Measurements from ENCODE around the gene RABEP1. TPM values are rescaled to one million over a fixed set of nuclear protein-coding genes. Genes with fewer than 3 reads are reported as not detected.

Gene RABEP1
- total RNA-seq, 1 donor from 2014 or later: 46.1 TPM

- Mint-ChIP-seq H3K27ac (ENCODE audit: unreplicated experiment) (no peak overlapping the region), H3K36me3 (ENCODE audit: low read depth) (no peaks in the 10 kb centered on the region), H3K4me1 (ENCODE audit: low read depth) (no peaks in the 10 kb centered on the region), H3K4me3 (ENCODE audit: unreplicated experiment) (no peak overlapping the region), H3K27me3 (ENCODE audit: low read depth) (no peaks in the 10 kb centered on the region), H3K9me3 (ENCODE audit: low read depth) (no peaks in the 10 kb centered on the region)
- no peak for TF ChIP-seq CTCF (IDR thresholded peaks at IDR 0.05)
- no peak for DNase-seq (ENCODE audit: low spot score)
Observed at GRCh38 chr17:5262416-5262991, 19.6 kb upstream of the RABEP1 start.

- Mint-ChIP-seq H3K27me3 (ENCODE audit: low read depth) (no peaks in the 10 kb centered on the region), H3K4me3 (ENCODE audit: unreplicated experiment) (no peak overlapping the region), H3K9me3 (ENCODE audit: low read depth) (peaks cover 2% of the 10 kb centered on the region), H3K4me1 (ENCODE audit: low read depth) (no peaks in the 10 kb centered on the region), H3K36me3 (ENCODE audit: low read depth) (no peaks in the 10 kb centered on the region), H3K27ac (ENCODE audit: unreplicated experiment) (no peak overlapping the region)
- DNase-seq (ENCODE audit: low spot score): no peak
- no peak for TF ChIP-seq CTCF (IDR thresholded peaks at IDR 0.05)
Observed at GRCh38 chr17:5263441-5263840, 18.6 kb upstream of the RABEP1 start.

GRCh38 chr17:5264893-5265292 is 17.2 kb upstream of the RABEP1 start:
- Mint-ChIP-seq H3K27me3 (ENCODE audit: low read depth) (no peaks in the 10 kb centered on the region), H3K4me3 (ENCODE audit: unreplicated experiment) (no peak overlapping the region), H3K36me3 (ENCODE audit: low read depth) (no peaks in the 10 kb centered on the region), H3K27ac (ENCODE audit: unreplicated experiment) (no peak overlapping the region), H3K4me1 (ENCODE audit: low read depth) (no peaks in the 10 kb centered on the region), H3K9me3 (ENCODE audit: low read depth) (peaks cover 2% of the 10 kb centered on the region)
- no peak for DNase-seq (ENCODE audit: low spot score)
- no peak for TF ChIP-seq CTCF (IDR thresholded peaks at IDR 0.05)

GRCh38 chr17:5269241-5269960 is 12.7 kb upstream of the RABEP1 start:
- no peak overlapping the region for H3K4me3 Mint-ChIP-seq (ENCODE audit: unreplicated experiment)

GRCh38 chr17:5272322-5272721 is 9.8 kb upstream of the RABEP1 start:
- Mint-ChIP-seq H3K36me3 (ENCODE audit: low read depth) (no peaks in the 10 kb centered on the region), H3K4me1 (ENCODE audit: low read depth) (no peaks in the 10 kb centered on the region), H3K4me3 (ENCODE audit: unreplicated experiment) (no peak overlapping the region), H3K27ac (ENCODE audit: unreplicated experiment) (no peak overlapping the region), H3K9me3 (ENCODE audit: low read depth) (peaks cover 2% of the 10 kb centered on the region), H3K27me3 (ENCODE audit: low read depth) (no peaks in the 10 kb centered on the region)
- no peak for TF ChIP-seq CTCF (IDR thresholded peaks at IDR 0.05)
- DNase-seq (ENCODE audit: low spot score): no peak

More at GRCh38 chr17:5269241-5269960, 12.7 kb upstream of the RABEP1 start:
- peaks cover 2% of the 10 kb centered on the region for H3K9me3 Mint-ChIP-seq (ENCODE audit: low read depth)
- no peak for DNase-seq (ENCODE audit: low spot score)
- H3K4me1 Mint-ChIP-seq (ENCODE audit: low read depth): no peaks in the 10 kb centered on the region
- no peak overlapping the region for H3K27ac Mint-ChIP-seq (ENCODE audit: unreplicated experiment)
- no peaks in the 10 kb centered on the region for H3K27me3 Mint-ChIP-seq (ENCODE audit: low read depth)
- no peaks in the 10 kb centered on the region for H3K36me3 Mint-ChIP-seq (ENCODE audit: low read depth)
- TF ChIP-seq CTCF (IDR thresholded peaks at IDR 0.05): no peak

All from chondrocyte (in vitro differentiated cells).